A673 (cell line): ENCODE data around the gene SRRM1. TPM values are rescaled to one million over a fixed set of nuclear protein-coding genes. Genes with fewer than 3 reads are reported as not detected.

Source experiments
- BruUV-seq: library from RNA; stranded (reverse); fragments of 400-500 nt; replicated peaks from 2 replicates; lab custom pipeline; 2021; lab: Mats Ljungman, UMichigan
- CTCF ChIA-PET: fragments of 300-600 bp; sonication (Branson Sonifier 250); formaldehyde crosslinking; loops from one replicate; lab custom pipeline; 2022; ENCODE audit warnings: antibody characterized with exemption; lab: Charles Lee
- POLR2A ChIA-PET: fragments of 300-600 bp; sonication (Branson Sonifier 250); formaldehyde crosslinking; loops from one replicate; lab custom pipeline; 2022; ENCODE audit warnings: antibody characterized with exemption; ENCODE audit not compliant: low non-redundant PET; lab: Charles Lee
- DNase-seq: peaks from one replicate; pipeline ENCODE4 v3.0.0-alpha.2; 2015; ENCODE audit warnings: low spot score
- H3K27ac ChIP-seq: fragments of 200-600 bp; sonication (generic); 2 replicates; pipeline ENCODE4 v1.5.1; 2016; ENCODE audit warnings: mixed run types, low read depth, mild to moderate bottlenecking, mixed read lengths, antibody characterized with exemption, low read length; ENCODE audit not compliant: poor library complexity, severe bottlenecking
- H3K27me3 ChIP-seq: fragments of 200-600 bp; sonication (generic); replicated peaks from 2 replicates; pipeline ENCODE4 v1.6.1; 2017; ENCODE audit warnings: mixed run types, low read depth, mild to moderate bottlenecking, mixed read lengths, antibody characterized with exemption, low read length; ENCODE audit not compliant: insufficient read depth, poor library complexity
- H3K36me3 ChIP-seq: fragments of 200-600 bp; sonication (generic); 2 replicates; pipeline ENCODE4 v1.6.1; 2016; ENCODE audit warnings: mixed run types, mild to moderate bottlenecking, mixed read lengths, antibody characterized with exemption, low read length; ENCODE audit not compliant: insufficient read depth, poor library complexity, severe bottlenecking
- H3K4me1 ChIP-seq: fragments of 200-600 bp; sonication (generic); 2 replicates; pipeline ENCODE4 v1.6.1; 2017; ENCODE audit warnings: mixed run types, mild to moderate bottlenecking, mixed read lengths, antibody characterized with exemption, low read length; ENCODE audit not compliant: insufficient read depth, poor library complexity, severe bottlenecking
- H3K4me3 ChIP-seq: fragments of 200-600 bp; sonication (generic); 2 replicates; pipeline ENCODE4 v1.5.1; 2016; ENCODE audit warnings: low read depth, mixed run types, mild to moderate bottlenecking, mixed read lengths, low read length; ENCODE audit not compliant: poor library complexity, severe bottlenecking
- H3K9me3 ChIP-seq: fragments of 200-600 bp; sonication (generic); 2 replicates; pipeline ENCODE4 v1.6.1; 2016; ENCODE audit warnings: mixed run types, low read depth, mild to moderate bottlenecking, mixed read lengths, antibody characterized with exemption, low read length; ENCODE audit not compliant: poor library complexity, severe bottlenecking
- EZH2 ChIP-seq: fragments of 200-600 bp; sonication (generic); IDR thresholded peaks from 2 replicates; pipeline ENCODE4 v1.6.1; 2017; ENCODE audit warnings: borderline replicate concordance, low read depth, mild to moderate bottlenecking, mixed read lengths, antibody characterized with exemption, low read length; ENCODE audit not compliant: poor library complexity, severe bottlenecking
- intact Hi-C: fragments of 100-400 bp; cut with micrococcal nuclease; formaldehyde crosslinking; loops from one replicate; pipeline ENCODE4 v1.10.0; 2022; ENCODE audit not compliant: unreplicated experiment
- total RNA-seq: library from RNA; stranded (reverse); gene quantifications from 2 replicates; pipeline ENCODE4 v1.2.3, GENCODE V29; 2021
- TF ChIP-seq, protein P1 (sequence below): fragments of 300-800, 200-600 bp; sonication (generic); conservative IDR thresholded peaks from 2 replicates; pipeline ENCODE4 v1.5.1; 2017; ENCODE audit warnings: low read depth, mild to moderate bottlenecking, antibody characterized with exemption, low read length, moderate library complexity, mixed read lengths

SRRM1 gene
- total RNA-seq, 1 experiment from 2014 or later = 185 TPM

DNA sequence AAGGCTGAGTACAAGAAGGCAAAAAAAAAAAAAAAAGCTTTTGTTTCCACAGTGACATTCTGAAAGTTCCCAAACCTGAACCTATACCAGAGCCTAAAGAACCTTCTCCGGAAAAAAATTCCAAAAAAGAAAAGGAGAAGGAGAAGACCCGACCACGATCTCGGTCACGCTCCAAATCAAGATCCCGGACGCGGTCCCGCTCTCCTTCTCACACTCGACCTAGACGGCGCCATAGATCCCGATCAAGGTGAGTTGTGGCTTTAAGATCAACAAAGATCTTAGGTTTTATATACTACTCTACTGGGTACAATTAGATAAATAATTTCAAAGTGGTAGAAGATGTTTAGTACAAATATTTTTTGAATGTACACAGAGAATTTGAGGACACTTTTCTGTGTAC is 9.3 kb downstream of the SRRM1 start:
- Histone ChIP-seq H3K4me1 (no peaks in the 10 kb centered on the region), H3K9me3 (no peaks in the 10 kb centered on the region), H3K36me3 (peaks cover 99% of the 10 kb centered on the region), H3K4me3 (no peak overlapping the region), H3K27me3 (no peaks in the 10 kb centered on the region), H3K27ac (no peak overlapping the region)
- DNase-seq = no peak
- no peak for TF ChIP-seq EZH2
- TF ChIP-seq, protein P1, sequence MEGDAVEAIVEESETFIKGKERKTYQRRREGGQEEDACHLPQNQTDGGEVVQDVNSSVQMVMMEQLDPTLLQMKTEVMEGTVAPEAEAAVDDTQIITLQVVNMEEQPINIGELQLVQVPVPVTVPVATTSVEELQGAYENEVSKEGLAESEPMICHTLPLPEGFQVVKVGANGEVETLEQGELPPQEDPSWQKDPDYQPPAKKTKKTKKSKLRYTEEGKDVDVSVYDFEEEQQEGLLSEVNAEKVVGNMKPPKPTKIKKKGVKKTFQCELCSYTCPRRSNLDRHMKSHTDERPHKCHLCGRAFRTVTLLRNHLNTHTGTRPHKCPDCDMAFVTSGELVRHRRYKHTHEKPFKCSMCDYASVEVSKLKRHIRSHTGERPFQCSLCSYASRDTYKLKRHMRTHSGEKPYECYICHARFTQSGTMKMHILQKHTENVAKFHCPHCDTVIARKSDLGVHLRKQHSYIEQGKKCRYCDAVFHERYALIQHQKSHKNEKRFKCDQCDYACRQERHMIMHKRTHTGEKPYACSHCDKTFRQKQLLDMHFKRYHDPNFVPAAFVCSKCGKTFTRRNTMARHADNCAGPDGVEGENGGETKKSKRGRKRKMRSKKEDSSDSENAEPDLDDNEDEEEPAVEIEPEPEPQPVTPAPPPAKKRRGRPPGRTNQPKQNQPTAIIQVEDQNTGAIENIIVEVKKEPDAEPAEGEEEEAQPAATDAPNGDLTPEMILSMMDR = no peak
- intact Hi-C loops = no loop called here
- ChIA-PET CTCF (interaction anchor here (0.6 kb wide), 1 partner anchor 36 kb away, joined by 4 read pairs; no protein-coding TSS in a partner anchor), POLR2A (no interaction called here)
- BruUV-seq = no TSS peak

DNA sequence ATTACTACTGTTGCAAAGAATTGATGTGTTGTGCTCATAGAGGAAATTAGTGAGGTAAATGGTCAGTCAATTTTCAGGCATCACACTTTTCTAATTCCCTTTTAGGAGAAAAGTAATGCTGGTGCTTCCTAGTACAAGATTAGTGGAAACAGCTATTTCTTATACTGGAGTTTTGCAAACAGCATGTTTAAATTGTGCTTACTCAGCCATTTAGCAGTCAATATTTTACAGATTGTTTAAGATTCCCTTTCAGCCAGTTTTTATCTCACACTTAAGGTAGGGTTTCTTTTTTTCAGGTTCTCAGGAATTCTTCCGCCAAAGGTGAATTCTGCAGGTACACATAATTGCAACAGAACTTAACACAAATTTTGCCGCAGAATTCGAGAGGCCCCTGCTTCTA is 10.9 kb downstream of the SRRM1 start:
- DNase-seq = no peak
- TF ChIP-seq EZH2 = no peak
- TF ChIP-seq, protein P1 = no peak
- Histone ChIP-seq H3K36me3 (peaks cover 97% of the 10 kb centered on the region), H3K9me3 (no peaks in the 10 kb centered on the region), H3K27ac (no peak overlapping the region), H3K27me3 (no peaks in the 10 kb centered on the region), H3K4me1 (no peaks in the 10 kb centered on the region), H3K4me3 (no peak overlapping the region)
- BruUV-seq = no TSS peak
- POLR2A ChIA-PET = no interaction called here
- intact Hi-C loops = no loop called here
- CTCF ChIA-PET = interaction anchor here (0.5 kb wide), 1 partner anchor 68 kb away, joined by 4 read pairs; no protein-coding TSS in a partner anchor

DNA sequence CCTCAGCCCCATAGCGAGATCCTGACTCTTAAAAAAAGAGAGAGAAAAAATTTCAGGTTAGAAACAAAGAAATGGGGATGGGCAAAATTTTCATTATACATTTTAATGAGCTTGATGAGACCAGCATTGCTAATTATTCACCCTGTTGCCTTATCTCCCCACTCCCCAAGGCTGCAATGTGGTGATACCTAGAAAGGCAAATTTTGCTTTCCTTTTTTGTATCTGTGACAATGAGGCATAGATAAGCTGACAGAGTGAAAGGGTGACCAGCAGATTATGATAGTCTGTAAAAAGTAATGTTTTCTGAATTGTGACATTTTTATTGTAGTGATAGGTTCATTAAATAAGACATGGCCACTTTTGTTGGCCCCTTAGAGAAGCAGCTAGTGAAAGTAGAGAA is 12.9 kb downstream of the SRRM1 start:
- no TSS peak for BruUV-seq
- peaks cover 97% of the 10 kb centered on the region for H3K36me3 ChIP-seq
- ChIA-PET CTCF (no interaction called here), POLR2A (no interaction called here)
- no peaks in the 10 kb centered on the region for H3K4me1 ChIP-seq
- no peak overlapping the region for H3K27ac ChIP-seq
- H3K9me3 ChIP-seq = no peaks in the 10 kb centered on the region
- DNase-seq = no peak
- H3K27me3 ChIP-seq = no peaks in the 10 kb centered on the region
- H3K4me3 ChIP-seq = no peak overlapping the region
- intact Hi-C loops = no loop called here
- TF ChIP-seq, protein P1 = no peak
- no peak for TF ChIP-seq EZH2
